Pancreas (tissue), 10 donors: ENCODE data around the gene NDUFA6. TPM values are rescaled to one million over a fixed set of nuclear protein-coding genes. Genes with fewer than 3 reads are reported as not detected.

Experiments used
- ATAC-seq, 4 donors: fragments of 200-7000 bp; cut with Tn5 transposase; one replicate each; pipeline versions ENCODE4 v1.8.0 to v1.9.1; 2020; ENCODE audit warnings: mild to moderate bottlenecking in 4 of 4, moderate library complexity in 4 of 4
- DNase-seq, 6 donors: peaks; one replicate each; pipeline ENCODE4 v3.0.0-alpha.2; 2020
- FAIRE-seq: peaks from 2 replicates; lab custom pipeline; 2012; peaks lifted over from hg19 to GRCh38; lab: Jason Lieb, UNC
- H3K27ac ChIP-seq, 4 donors: fragments of 200-600 bp; sonication (generic); 1 replicate in 3 of 4; 2 replicates in 1 of 4; pipeline versions ENCODE4 v1.5.0 to v1.8.0; 2020
- H3K27me3 ChIP-seq, 4 donors: fragments of 200-600 bp; one replicate each; pipeline ENCODE4 v1.8.0; 2021
- H3K36me3 ChIP-seq, 3 donors: fragments of 200-600 bp; sonication (generic) in 1 of 3; one replicate each; pipeline versions ENCODE4 v1.5.0 to v1.8.0; 2020 to 2021
- H3K4me1 ChIP-seq, 3 donors: fragments of 200-600 bp; one replicate each; pipeline ENCODE4 v1.8.0; 2021
- H3K4me3 ChIP-seq, 4 donors: fragments of 200-600 bp; sonication (generic) in 2 of 4; one replicate each; pipeline versions ENCODE4 v1.5.0 to v1.8.0; 2020 to 2021
- H3K9me3 ChIP-seq, 4 donors: fragments of 200-600 bp; one replicate each; pipeline ENCODE4 v1.8.0; 2021
- CTCF ChIP-seq, 4 donors: fragments of 200-600 bp; sonication (generic) in 3 of 4; IDR thresholded peaks; one replicate each; pipeline versions ENCODE4 v1.5.0 to v1.8.0; 2021; ENCODE audit warnings: antibody characterized with exemption in 4 of 4
- WGBS, 2 donors: extraction: QIAGEN DNeasy Blood & Tissue Kit; methylation state at CpG; one replicate each; pipeline ENCODE4 v1.1.7; 2013; 5-methylcytosine and 5-hydroxymethylcytosine counted together
- intact Hi-C, 3 donors: fragments of 100-400 bp; cut with DNase I; formaldehyde crosslinking; loops; one replicate each; pipeline versions ENCODE4 v1.11.1 to v1.14.2; 2022
- polyA plus RNA-seq, 2 donors: library from polyadenylated mRNA; stranded (reverse); fragments of 200-250 nt; gene quantifications; one replicate each; pipeline ENCODE4 v1.2.3, GENCODE V29; 2013
- total RNA-seq, 6 donors: library from RNA; stranded (reverse); fragmentation: NEBNext Ultra II Directional in 4 of 6; extraction: Animal tissue kit (Norgen Biotek cat#: 25700) in 4 of 6; gene quantifications; one replicate each; pipeline versions ENCODE4 v1.2.1 to v1.2.4, GENCODE V29; 2021 to 2023
- donor health status: healthy with polysubstance abuse.
- donor health status: DM: no; HTN: no; CAD: no; lungs with moderate emphysema.
- donor health status: DM: no; HTN: no; CAD: no.
- donor health status: control.
- donor health status: control.
- donor health status: Bipolar disorder and iron deficiency.
- donor health status: DM: yes; HTN: yes; CAD: no.
- donor health status: DM: no; HTN: no; CAD: no.
- donor health status: DM: no; HTN: no; CAD: no.
- donor health status: DM: yes; HTN: yes; CAD: no.

Gene NDUFA6
- total and polyA plus RNA-seq, 8 donors: 16.8 to 44.5 (median 24.4) TPM

- H3K27me3 ChIP-seq: no peaks in the 10 kb centered on the region
- intact Hi-C loops: no loop called here
- no peaks in the 10 kb centered on the region for H3K36me3 ChIP-seq
- no peaks in the 10 kb centered on the region for H3K4me1 ChIP-seq
- 68 to 77% methylated on average over 2 of the region's 2 CpGs for WGBS, 2 donors
- TF ChIP-seq CTCF (IDR thresholded peaks at IDR 0.05): no peak
- ATAC-seq (no peak), DNase-seq (no peak), FAIRE-seq (no peak)
- no peak overlapping the region for H3K4me3 ChIP-seq
- no peak overlapping the region for H3K27ac ChIP-seq
- no peaks in the 10 kb centered on the region for H3K9me3 ChIP-seq
Observed at GRCh38 chr22:42050641-42051180, 39.9 kb downstream of the NDUFA6 start.

DNA sequence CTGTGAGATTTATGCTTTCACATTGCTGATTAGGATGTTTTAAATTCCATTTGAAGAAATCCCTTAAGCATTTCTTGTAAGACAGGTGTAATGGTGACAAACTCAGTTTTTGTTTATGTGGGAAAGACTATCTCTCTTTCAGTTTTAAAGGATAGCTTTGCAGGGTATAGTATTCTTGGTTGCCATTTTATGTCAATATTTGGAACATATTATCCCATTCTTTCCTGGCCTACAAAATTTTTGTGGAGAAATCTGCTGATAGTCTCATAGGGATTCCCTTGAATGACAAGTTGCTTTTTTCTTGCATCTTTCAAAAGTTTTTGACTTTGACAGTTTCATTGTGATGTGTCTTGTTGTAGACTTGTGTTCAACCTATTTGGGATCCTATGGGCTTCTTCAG is 48.8 kb downstream of the NDUFA6 start:
- Histone ChIP-seq H3K9me3 (no peaks in the 10 kb centered on the region), H3K4me3 (no peak overlapping the region), H3K27me3 (no peaks in the 10 kb centered on the region), H3K27ac (no peak overlapping the region), H3K36me3 (no peaks in the 10 kb centered on the region), H3K4me1 (no peaks in the 10 kb centered on the region)
- FAIRE-seq: no peak
- TF ChIP-seq CTCF (IDR thresholded peaks at IDR 0.05): no peak
- intact Hi-C loops: no loop called here
- no peak for DNase-seq
- no peak for ATAC-seq

DNA sequence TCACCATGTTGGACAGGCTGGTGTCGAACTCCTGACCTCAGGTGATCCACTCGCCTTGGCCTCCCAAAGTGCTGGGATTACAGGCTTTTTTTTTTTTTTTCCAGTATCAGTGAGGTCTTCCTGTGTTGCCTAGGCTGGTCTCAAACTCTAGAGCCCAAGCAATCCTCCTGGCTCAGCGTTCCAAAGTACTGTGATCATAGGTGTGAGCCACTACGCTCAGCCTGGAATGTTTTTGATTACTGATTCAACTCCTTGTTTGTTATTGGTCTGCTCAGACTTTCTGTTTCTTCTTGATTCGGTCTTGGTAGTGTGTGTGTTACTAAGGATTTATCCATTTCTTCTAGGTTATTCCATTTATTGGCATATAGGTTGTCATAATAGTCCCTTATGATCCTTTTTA is 51.3 kb downstream of the NDUFA6 start:
- 91 to 94% methylated on average over 5 of the region's 5 CpGs for WGBS, 2 donors
- H3K27me3 ChIP-seq: no peaks in the 10 kb centered on the region
- H3K36me3 ChIP-seq: no peaks in the 10 kb centered on the region
- H3K4me3 ChIP-seq: no peak overlapping the region
- DNase-seq (no peak), FAIRE-seq (no peak), ATAC-seq (no peak)
- intact Hi-C loops: no loop called here
- no peaks in the 10 kb centered on the region for H3K4me1 ChIP-seq
- TF ChIP-seq CTCF (IDR thresholded peaks at IDR 0.05): no peak
- H3K27ac ChIP-seq: no peak overlapping the region
- H3K9me3 ChIP-seq: no peaks in the 10 kb centered on the region

Other genes starting within 250 kb of the NDUFA6 start
- gene SHISA8, start 175.7 kb downstream of the NDUFA6 start, total RNA-seq: not detected
- not detected for gene SHISA8, start 175.7 kb downstream of the NDUFA6 start, polyA plus RNA-seq
- under 1 TPM in 4 of 6 donors, not detected in 2; 0.06 to 0.14 (median 0.12) TPM for gene TNFRSF13C, start 164.0 kb downstream of the NDUFA6 start, total RNA-seq
- under 1 TPM; 0.04 to 0.05 TPM for gene TNFRSF13C, start 164.0 kb downstream of the NDUFA6 start, polyA plus RNA-seq
- gene CENPM, start 143.6 kb downstream of the NDUFA6 start, total RNA-seq: 1 to 10 TPM in 1 of 6 donors, under 1 TPM in 5; 0.23 to 1.7 (median 0.65) TPM
- gene CENPM, start 143.6 kb downstream of the NDUFA6 start, polyA plus RNA-seq: under 1 TPM; 0.14 to 0.65 TPM
- 1 to 10 TPM in 3 of 6 donors, under 1 TPM in 3; 0.22 to 1.6 (median 0.97) TPM for gene SEPTIN3, start 121.3 kb downstream of the NDUFA6 start, total RNA-seq
- gene SEPTIN3, start 121.3 kb downstream of the NDUFA6 start, polyA plus RNA-seq: 1 to 10 TPM; 1.9 to 8.5 TPM
- 1 to 10 TPM; 1.4 to 2.8 (median 1.7) TPM for gene WBP2NL, start 92.0 kb downstream of the NDUFA6 start, total RNA-seq
- 1 to 10 TPM; 1.3 to 1.9 TPM for gene WBP2NL, start 92.0 kb downstream of the NDUFA6 start, polyA plus RNA-seq
- 10 to 100 TPM in 1 of 6 donors, 1 to 10 TPM in 5; 3.1 to 13.9 (median 5.7) TPM for gene NAGA, start 20.0 kb downstream of the NDUFA6 start, total RNA-seq
- gene NAGA, start 20.0 kb downstream of the NDUFA6 start, polyA plus RNA-seq: 1 to 10 TPM; 3.2 to 7.9 TPM
- gene PHETA2, start 16.5 kb downstream of the NDUFA6 start, total RNA-seq: 1 to 10 TPM; 7.4 to 9.8 (median 9.5) TPM
- 10 to 100 TPM; 10.1 to 10.9 TPM for gene PHETA2, start 16.5 kb downstream of the NDUFA6 start, polyA plus RNA-seq
- gene SMDT1, start 11.1 kb downstream of the NDUFA6 start, total RNA-seq: 10 to 100 TPM; 50.9 to 81.9 (median 58.1) TPM
- gene SMDT1, start 11.1 kb downstream of the NDUFA6 start, polyA plus RNA-seq: 100 to 1,000 TPM in 1 of 2 donors, 10 to 100 TPM in 1; 53.1 to 119 TPM
- gene CYP2D6, start 40.0 kb upstream of the NDUFA6 start, total RNA-seq: 1 to 10 TPM in 1 of 6 donors, under 1 TPM in 5; 0.35 to 1.5 (median 0.49) TPM
- gene CYP2D6, start 40.0 kb upstream of the NDUFA6 start, polyA plus RNA-seq: 1 to 10 TPM; 3.5 to 7.3 TPM
- gene TCF20, start 179.9 kb upstream of the NDUFA6 start, total RNA-seq: 10 to 100 TPM; 15.8 to 28.3 (median 17.8) TPM
- gene TCF20, start 179.9 kb upstream of the NDUFA6 start, polyA plus RNA-seq: 1 to 10 TPM; 7.8 to 8.1 TPM